Measurements from ENCODE around the gene PLOD3.

Gene PLOD3

DNA sequence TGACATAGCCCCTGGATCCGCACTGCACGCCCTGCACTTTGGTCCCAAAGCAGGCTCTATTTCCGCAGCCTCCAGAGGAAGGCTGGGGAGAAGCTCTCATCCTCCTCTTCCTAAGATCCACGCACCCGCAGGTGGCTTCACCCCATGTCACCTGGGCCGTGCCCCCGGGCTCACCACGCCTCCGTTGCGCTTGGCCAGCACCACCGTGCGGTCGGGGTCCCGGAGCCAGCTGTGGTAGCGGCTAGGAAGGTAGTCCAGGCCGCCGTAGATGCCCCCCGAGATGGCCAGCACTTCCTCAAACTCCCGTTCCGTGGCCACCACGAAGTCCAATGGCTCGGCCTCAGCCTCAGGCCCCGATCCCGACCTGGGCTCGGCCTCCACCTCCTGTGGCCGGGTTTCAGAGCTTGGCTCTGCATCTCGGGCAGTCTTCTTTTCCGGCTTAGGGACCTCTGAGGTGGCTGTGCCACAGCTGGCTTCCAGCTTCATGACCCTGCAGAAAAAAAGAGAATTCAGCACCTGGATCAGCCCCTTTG lies 43.0 kb downstream of the PLOD3 start:
- Histone ChIP-seq H3K9ac (ENCODE audit: low read length) (peak overlapping the region; percentile 44), H3K9me3 (ENCODE audit: control insufficient read depth, insufficient read depth, low read depth, low read length) (no peaks in the 10 kb centered on the region), H3K4me3 (ENCODE audit: low read depth, low read length) (peak overlapping the region; percentile 59)

DNA sequence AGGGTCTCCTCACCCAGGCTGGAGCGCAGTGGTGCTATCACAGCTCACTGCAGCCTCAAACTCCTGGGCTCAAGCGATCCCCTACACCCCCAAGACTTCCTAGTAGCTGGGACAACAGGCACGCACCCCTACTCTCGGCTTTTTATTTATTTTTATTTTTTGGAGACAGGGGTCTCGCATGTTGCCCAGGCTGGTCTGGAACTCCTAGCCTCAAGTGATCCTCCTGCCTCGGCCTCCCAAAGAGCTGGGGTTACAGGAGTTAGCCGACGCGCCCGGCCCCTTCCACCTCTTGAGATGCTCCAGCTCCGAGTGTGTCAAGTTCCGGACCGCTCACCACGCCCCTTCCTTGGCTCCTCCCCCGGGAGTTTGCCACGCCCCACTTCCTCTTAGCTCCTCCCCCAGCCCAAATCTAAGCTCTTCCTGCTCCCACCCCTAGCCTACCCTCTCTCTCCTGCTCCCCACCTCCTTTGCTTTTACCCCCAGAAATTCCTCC lies 43.6 kb downstream of the PLOD3 start:
- H3K9me3 ChIP-seq (ENCODE audit: control insufficient read depth, insufficient read depth, low read depth, low read length): no peaks in the 10 kb centered on the region
- H3K9ac ChIP-seq (ENCODE audit: low read length): peak overlapping the region; percentile 44
- no peaks in the 10 kb centered on the region for H3K36me3 ChIP-seq (ENCODE audit: control insufficient read depth, insufficient read depth, low read length)
- H3K4me3 ChIP-seq (ENCODE audit: low read depth, low read length): peak overlapping the region; percentile 59
- H3K4me1 ChIP-seq (ENCODE audit: control insufficient read depth, insufficient read depth, low read length): peaks cover 43% of the 10 kb centered on the region
- no peak overlapping the region for H3K27ac ChIP-seq (ENCODE audit: low read depth, low read length)
- peaks cover 100% of the 10 kb centered on the region for H3K27me3 ChIP-seq (ENCODE audit: control insufficient read depth, insufficient read depth, low read length)

More for the DNA sequence above, 43.0 kb downstream of the PLOD3 start:
- Histone ChIP-seq H3K27me3 (ENCODE audit: control insufficient read depth, insufficient read depth, low read length) (peaks cover 99% of the 10 kb centered on the region), H3K27ac (ENCODE audit: low read depth, low read length) (no peak overlapping the region), H3K4me1 (ENCODE audit: control insufficient read depth, insufficient read depth, low read length) (peaks cover 39% of the 10 kb centered on the region), H3K36me3 (ENCODE audit: control insufficient read depth, insufficient read depth, low read length) (no peaks in the 10 kb centered on the region)

DNA sequence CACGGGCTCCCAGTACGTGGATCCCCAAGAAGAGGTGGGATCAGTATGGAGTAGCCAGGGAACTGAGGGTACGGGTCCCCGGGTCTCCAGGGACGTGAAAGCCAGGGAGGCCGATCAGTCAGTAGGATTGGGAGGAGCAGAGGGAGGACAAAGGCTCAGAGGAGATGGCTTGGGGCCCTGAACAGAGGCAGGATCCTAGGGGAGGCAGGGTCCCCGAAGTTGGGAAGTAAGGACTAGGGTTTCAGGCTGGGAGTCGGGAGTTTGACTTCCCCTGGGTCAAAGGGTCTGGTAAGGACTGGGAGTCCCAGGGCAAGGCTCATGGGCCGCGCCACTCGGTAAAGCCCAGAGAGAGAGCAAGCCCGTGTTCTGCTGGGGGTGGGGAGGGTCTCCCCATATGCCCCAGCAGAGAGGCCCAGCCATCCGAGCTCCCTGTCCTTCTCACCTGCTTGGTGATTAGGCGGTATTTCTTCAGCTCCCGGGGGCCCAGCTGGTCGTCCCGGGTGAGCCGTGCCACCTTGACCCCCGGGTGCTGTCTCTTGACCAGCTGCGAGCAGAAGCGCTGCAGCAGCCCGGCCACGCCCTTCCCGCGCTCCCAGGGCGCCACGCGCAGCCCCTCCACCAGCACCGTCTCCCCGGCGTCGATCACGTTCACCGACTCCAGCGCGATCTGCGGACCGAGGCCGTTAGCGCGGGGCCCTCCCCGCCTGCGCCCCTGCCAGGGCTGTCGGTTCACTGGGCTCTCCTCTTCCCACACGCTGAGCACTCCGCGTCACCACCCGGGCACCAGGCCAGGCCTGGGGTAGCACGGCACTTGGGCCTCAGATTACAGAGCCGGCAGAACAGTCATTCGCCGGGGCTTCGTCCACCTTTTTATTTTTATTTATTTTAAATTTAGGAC lies 44.3 kb downstream of the PLOD3 start:
- no peaks in the 10 kb centered on the region for H3K9me3 ChIP-seq (ENCODE audit: control insufficient read depth, insufficient read depth, low read depth, low read length)
- no peak overlapping the region for H3K27ac ChIP-seq (ENCODE audit: low read depth, low read length)
- H3K36me3 ChIP-seq (ENCODE audit: control insufficient read depth, insufficient read depth, low read length): no peaks in the 10 kb centered on the region
- H3K4me1 ChIP-seq (ENCODE audit: control insufficient read depth, insufficient read depth, low read length): peaks cover 49% of the 10 kb centered on the region
- H3K27me3 ChIP-seq (ENCODE audit: control insufficient read depth, insufficient read depth, low read length): peaks cover 100% of the 10 kb centered on the region
- no peak overlapping the region for H3K9ac ChIP-seq (ENCODE audit: low read length)
- H3K4me3 ChIP-seq (ENCODE audit: low read depth, low read length): peak overlapping the region; percentile 59

DNA sequence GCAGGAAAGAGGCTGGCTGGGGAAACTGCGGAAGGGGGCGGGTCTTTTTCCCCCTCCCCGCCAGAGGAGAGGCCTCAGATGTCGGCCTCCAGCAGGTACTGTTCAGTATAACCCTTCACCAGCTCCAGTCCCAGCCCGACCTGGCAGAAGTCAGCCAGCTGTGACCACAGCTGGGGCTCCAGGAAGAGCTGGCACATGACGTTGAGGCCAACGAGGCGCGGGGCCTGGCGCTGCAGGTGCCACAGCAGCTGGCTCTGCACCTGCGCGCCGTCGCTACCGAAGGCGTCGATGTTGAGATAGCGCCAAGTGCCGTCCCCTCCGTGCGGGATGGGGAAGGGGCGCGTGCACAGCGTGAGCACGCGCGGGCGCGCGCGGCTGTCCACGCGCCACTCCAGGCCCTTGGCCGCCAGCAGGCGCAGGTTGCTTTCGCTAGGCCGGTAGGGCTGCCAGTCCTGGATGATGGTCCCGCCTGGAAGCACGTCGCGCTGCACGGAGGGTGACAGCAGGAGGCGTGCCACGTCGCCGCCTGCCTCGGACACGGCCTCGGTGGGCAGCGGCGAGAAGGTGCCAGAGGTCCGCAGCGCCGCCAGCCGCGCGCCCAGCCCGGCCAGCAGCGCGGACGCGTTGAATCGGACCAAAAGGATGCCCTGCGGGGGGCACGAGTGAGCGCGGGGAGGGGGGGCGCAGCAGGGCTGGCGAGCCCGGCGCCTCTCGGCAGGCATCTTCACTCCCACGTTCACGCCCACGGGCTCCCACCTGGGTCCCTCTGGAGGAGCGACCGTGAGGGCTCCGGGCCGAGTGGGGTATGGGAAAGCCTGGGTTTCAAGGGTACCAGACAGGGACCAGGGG lies 45.2 kb downstream of the PLOD3 start:
- Histone ChIP-seq H3K27me3 (ENCODE audit: control insufficient read depth, insufficient read depth, low read length) (peaks cover 100% of the 10 kb centered on the region), H3K4me1 (ENCODE audit: control insufficient read depth, insufficient read depth, low read length) (peaks cover 56% of the 10 kb centered on the region), H3K9me3 (ENCODE audit: control insufficient read depth, insufficient read depth, low read depth, low read length) (no peaks in the 10 kb centered on the region), H3K36me3 (ENCODE audit: control insufficient read depth, insufficient read depth, low read length) (no peaks in the 10 kb centered on the region), H3K9ac (ENCODE audit: low read length) (no peak overlapping the region), H3K27ac (ENCODE audit: low read depth, low read length) (no peak overlapping the region), H3K4me3 (ENCODE audit: low read depth, low read length) (peak overlapping the region; percentile 59)

DNA sequence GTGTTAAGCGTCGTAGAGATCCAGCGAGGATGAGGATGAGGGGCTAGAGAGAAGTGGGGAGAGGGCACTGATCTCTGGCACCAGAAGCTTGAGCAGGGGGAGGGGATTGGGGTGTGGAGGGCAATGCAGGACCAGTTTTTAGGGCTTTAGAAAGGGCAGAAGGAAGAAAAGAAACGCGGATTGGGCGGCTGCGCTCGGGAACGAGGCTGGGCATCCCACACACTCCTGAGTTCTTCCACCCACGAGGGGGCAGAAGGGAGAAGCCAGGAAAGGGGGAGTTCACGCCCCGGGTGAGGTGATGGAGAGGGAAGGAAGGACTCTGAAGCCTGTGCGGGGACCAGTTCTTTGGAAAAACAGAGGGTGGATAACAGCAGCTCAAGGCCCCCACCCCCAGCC lies 45.9 kb downstream of the PLOD3 start:
- Histone ChIP-seq H3K27ac (ENCODE audit: low read depth, low read length) (no peak overlapping the region), H3K4me3 (ENCODE audit: low read depth, low read length) (peak overlapping the region; percentile 59), H3K9ac (ENCODE audit: low read length) (no peak overlapping the region), H3K4me1 (ENCODE audit: control insufficient read depth, insufficient read depth, low read length) (peaks cover 56% of the 10 kb centered on the region), H3K27me3 (ENCODE audit: control insufficient read depth, insufficient read depth, low read length) (peaks cover 98% of the 10 kb centered on the region), H3K36me3 (ENCODE audit: control insufficient read depth, insufficient read depth, low read length) (no peaks in the 10 kb centered on the region), H3K9me3 (ENCODE audit: control insufficient read depth, insufficient read depth, low read depth, low read length) (no peaks in the 10 kb centered on the region)

DNA sequence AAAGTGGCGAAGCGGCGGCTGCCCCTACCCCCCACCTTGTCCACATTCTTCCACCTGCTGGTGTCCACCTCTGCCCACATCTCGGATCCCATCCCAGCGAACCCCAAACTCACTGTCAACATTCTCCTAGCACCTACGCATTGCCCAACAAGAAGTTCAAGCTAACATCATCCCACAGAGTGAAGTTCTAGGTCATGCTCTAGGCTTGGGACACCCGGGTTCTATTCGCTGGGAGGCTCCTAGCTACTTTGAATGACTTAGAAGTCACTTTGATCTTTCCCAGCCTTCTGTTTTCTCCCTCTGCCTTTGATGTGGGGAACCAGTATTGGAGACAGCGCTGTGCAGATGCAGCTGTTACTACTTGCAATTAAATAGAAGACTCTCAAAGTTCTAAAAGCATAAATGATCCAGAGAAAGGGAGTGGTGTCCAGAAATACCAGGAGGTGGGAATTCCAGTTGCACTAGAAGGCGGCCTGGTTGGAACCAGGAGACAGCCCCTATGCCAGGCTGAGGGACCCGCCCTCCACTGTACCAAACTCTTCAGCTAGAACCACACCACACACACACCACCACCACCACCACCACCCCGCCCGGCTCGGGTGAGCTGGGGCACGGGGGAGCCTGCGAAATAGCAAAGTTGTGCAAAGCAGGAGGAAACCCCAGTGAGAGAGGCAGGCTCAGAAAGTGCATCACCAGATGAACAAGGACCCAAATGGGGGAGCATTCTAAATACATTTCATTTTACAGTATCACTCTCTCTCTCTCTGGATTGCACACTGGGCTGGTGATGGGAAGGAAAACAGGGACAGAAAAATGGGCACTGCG lies 46.6 kb downstream of the PLOD3 start:
- Histone ChIP-seq H3K9ac (ENCODE audit: low read length) (no peak overlapping the region), H3K9me3 (ENCODE audit: control insufficient read depth, insufficient read depth, low read depth, low read length) (no peaks in the 10 kb centered on the region), H3K4me3 (ENCODE audit: low read depth, low read length) (peak overlapping the region; percentile 59), H3K27me3 (ENCODE audit: control insufficient read depth, insufficient read depth, low read length) (peaks cover 95% of the 10 kb centered on the region), H3K36me3 (ENCODE audit: control insufficient read depth, insufficient read depth, low read length) (no peaks in the 10 kb centered on the region), H3K4me1 (ENCODE audit: control insufficient read depth, insufficient read depth, low read length) (peaks cover 56% of the 10 kb centered on the region), H3K27ac (ENCODE audit: low read depth, low read length) (no peak overlapping the region)

DNA sequence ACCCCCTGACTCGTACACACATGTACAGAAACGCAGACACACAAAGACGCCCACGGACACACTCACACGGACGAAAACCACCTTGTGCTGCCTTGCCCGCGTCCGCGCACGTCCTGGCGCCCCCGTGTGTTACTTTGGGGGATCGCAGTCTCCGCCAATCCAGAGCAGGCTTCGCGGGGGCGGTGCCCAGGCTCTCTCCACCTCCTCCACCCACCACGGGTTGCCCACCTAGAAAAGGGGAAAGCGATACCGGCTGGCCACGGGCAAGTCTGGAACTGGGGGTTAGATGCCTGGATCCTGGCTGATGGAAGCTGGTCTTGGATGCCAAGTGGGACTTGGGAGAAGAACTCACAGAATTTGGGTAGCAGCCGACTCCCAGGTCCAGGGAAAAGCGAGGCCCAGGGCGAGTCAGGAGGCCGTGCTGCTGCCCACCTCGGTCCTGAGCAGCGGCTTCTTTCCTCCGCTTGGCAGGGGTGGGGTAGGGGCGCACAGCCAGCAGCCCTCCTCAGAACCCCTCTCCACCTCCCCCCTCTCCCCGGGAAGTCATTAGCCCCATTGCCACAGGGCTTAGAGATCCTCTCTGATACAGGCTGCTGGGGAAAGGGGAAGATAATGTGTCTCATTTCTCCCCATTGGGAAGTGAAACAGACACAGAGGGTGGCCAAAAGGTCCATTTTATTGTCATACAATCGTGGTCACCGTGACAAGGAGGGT lies 47.4 kb downstream of the PLOD3 start:
- Histone ChIP-seq H3K4me1 (ENCODE audit: control insufficient read depth, insufficient read depth, low read length) (peaks cover 59% of the 10 kb centered on the region), H3K9me3 (ENCODE audit: control insufficient read depth, insufficient read depth, low read depth, low read length) (no peaks in the 10 kb centered on the region), H3K27me3 (ENCODE audit: control insufficient read depth, insufficient read depth, low read length) (peaks cover 93% of the 10 kb centered on the region), H3K36me3 (ENCODE audit: control insufficient read depth, insufficient read depth, low read length) (no peaks in the 10 kb centered on the region), H3K4me3 (ENCODE audit: low read depth, low read length) (peak overlapping the region; percentile 54), H3K9ac (ENCODE audit: low read length) (peak overlapping the region; percentile 42), H3K27ac (ENCODE audit: low read depth, low read length) (no peak overlapping the region)

DNA sequence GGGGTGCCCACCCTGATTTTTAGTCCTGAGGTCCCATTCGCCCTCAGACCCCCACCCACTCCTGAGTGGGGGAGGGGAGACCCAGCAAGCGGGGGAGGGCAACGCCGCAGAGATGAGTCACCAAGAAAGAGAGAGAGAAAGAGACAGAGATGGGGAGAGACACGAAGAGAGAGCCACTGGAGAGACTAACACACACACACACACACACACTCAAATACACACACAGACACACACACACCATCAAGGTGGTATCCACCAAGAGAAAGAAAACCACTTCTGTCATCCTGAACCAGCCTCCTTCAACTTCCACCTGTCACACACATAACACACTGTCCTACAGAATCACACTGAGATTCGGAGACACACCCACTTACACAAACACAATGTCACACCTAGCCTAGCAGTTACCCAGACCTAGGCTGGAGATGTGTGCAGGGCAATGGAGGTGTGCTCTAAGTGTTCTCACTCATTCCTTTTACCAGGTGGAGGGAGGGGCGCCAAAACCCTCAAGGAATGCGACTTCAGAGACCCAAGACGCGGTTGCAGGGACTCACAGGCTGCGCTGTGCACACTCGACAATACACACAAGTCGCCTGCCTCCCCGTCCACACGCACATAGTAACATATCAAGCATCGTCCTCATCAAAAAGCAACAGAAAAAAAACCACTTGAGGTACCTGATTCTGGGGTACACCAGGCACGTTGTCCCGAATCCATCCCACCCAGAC lies 48.1 kb downstream of the PLOD3 start:
- Histone ChIP-seq H3K4me3 (ENCODE audit: low read depth, low read length) (peak overlapping the region; percentile 54), H3K9ac (ENCODE audit: low read length) (peak overlapping the region; percentile 42), H3K4me1 (ENCODE audit: control insufficient read depth, insufficient read depth, low read length) (peaks cover 63% of the 10 kb centered on the region), H3K36me3 (ENCODE audit: control insufficient read depth, insufficient read depth, low read length) (no peaks in the 10 kb centered on the region), H3K27me3 (ENCODE audit: control insufficient read depth, insufficient read depth, low read length) (peaks cover 93% of the 10 kb centered on the region), H3K27ac (ENCODE audit: low read depth, low read length) (no peak overlapping the region), H3K9me3 (ENCODE audit: control insufficient read depth, insufficient read depth, low read depth, low read length) (no peaks in the 10 kb centered on the region)

DNA sequence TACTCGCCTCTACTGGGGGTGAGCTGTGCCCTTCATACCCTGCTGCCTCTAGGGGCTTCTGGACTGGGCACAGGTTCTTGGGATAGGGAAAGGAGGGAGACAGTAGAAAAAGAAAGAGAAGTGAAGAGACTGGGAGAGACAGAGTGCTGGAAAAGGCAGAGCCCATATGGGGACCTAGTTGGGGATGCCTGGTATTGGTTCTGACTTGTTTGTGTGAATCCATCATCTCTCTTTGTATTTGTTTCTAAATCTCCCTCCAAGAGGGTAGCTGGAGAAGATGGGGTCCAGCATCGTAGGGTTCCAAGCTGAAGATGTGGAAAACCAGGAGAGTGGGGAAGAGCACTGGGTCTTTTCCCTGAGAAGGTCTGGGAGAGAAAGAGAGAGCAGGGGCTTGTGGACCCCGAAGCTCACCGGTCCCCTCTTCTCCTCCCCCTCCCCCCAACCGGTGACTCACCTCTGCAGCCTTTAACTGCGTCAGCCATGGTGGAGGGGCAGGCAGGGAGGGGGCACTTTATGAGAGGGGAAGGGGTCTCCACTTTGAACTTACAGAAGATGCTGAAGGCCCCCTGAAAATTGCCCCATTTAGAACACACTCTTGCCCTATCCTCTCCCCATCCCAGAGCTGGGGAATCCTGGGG lies 48.9 kb downstream of the PLOD3 start:
- Histone ChIP-seq H3K27ac (ENCODE audit: low read depth, low read length) (no peak overlapping the region), H3K27me3 (ENCODE audit: control insufficient read depth, insufficient read depth, low read length) (peaks cover 93% of the 10 kb centered on the region), H3K36me3 (ENCODE audit: control insufficient read depth, insufficient read depth, low read length) (no peaks in the 10 kb centered on the region), H3K9me3 (ENCODE audit: control insufficient read depth, insufficient read depth, low read depth, low read length) (no peaks in the 10 kb centered on the region), H3K4me3 (ENCODE audit: low read depth, low read length) (peak overlapping the region; percentile 54), H3K9ac (ENCODE audit: low read length) (peak overlapping the region; percentile 46), H3K4me1 (ENCODE audit: control insufficient read depth, insufficient read depth, low read length) (peaks cover 63% of the 10 kb centered on the region)

Measured in HUES6 (cell line).